Spleen (tissue), 7 donors: ENCODE results near the gene REEP3.

Experiments used
- POLR2AphosphoS5 ChIP-seq, 3 donors: sonication (generic); formaldehyde crosslinking; IDR thresholded peaks; one replicate each; pipeline ENCODE4 v1.5.1; 2017; ENCODE audit warnings: antibody characterized with exemption in 3 of 3
- TF ChIP-seq, protein P1 (sequence below), 11 experiments: fragments of 200-600 bp in 7 of 11; fragments of 450-650 bp in 4 of 11; sonication (generic) in 4 of 11; IDR thresholded peaks in 8 of 11; conservative IDR thresholded peaks in 3 of 11; 1 replicate in 7 of 11; 2 replicates in 4 of 11; pipeline versions ENCODE4 v1.4.0 to v1.8.0; 2016 to 2021; ENCODE audit warnings: antibody characterized with exemption in 11 of 11, inconsistent platforms in 4 of 11, mild to moderate bottlenecking in 1 of 11
- donor health status: DM: no; HTN: no; CAD: no; lungs with moderate emphysema.
- donor health status: DM: no; HTN: no; CAD: no.
- donor health status: DM: no; HTN: no; CAD: no.

DNA sequence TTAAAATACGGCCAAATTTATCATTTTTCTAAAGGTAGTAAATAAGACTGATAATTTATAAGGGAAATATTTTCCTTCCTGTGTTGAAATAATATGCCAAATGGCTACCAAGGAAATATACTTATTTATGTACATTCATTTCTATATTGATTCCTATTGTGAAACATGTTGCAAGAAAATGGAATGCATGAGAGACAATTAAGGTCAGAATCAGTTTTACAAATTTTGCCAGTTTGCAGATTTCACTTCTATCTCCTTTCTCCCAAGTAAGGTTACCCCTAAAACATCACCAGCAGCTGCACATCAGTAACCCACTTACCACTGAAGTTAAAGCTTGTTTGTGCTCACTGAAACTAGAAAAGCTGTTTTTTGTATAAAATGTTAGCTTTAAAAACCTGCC, 19.2 kb upstream of the REEP3 start:
- TF ChIP-seq, protein P1, sequence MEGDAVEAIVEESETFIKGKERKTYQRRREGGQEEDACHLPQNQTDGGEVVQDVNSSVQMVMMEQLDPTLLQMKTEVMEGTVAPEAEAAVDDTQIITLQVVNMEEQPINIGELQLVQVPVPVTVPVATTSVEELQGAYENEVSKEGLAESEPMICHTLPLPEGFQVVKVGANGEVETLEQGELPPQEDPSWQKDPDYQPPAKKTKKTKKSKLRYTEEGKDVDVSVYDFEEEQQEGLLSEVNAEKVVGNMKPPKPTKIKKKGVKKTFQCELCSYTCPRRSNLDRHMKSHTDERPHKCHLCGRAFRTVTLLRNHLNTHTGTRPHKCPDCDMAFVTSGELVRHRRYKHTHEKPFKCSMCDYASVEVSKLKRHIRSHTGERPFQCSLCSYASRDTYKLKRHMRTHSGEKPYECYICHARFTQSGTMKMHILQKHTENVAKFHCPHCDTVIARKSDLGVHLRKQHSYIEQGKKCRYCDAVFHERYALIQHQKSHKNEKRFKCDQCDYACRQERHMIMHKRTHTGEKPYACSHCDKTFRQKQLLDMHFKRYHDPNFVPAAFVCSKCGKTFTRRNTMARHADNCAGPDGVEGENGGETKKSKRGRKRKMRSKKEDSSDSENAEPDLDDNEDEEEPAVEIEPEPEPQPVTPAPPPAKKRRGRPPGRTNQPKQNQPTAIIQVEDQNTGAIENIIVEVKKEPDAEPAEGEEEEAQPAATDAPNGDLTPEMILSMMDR (IDR thresholded peaks at IDR 0.05 in 8 of 11, conservative IDR thresholded peaks at IDR 0.05 in 3 of 11), result no peak
- TF ChIP-seq POLR2AphosphoS5 (IDR thresholded peaks at IDR 0.05), result no peak
